Pancreas (tissue), 10 donors: Measurements from ENCODE around the gene MINDY3. TPM values are rescaled to one million over a fixed set of nuclear protein-coding genes. Genes with fewer than 3 reads are reported as not detected.

ENCODE experiments used
- ATAC-seq, 4 donors: fragments of 200-7000 bp; cut with Tn5 transposase; one replicate each; pipeline versions ENCODE4 v1.8.0 to v1.9.1; 2020; ENCODE audit warnings: mild to moderate bottlenecking in 4 of 4, moderate library complexity in 4 of 4
- DNase-seq, 6 donors: peaks; one replicate each; pipeline ENCODE4 v3.0.0-alpha.2; 2020
- FAIRE-seq: peaks from 2 replicates; lab custom pipeline; 2012; peaks lifted over from hg19 to GRCh38; lab: Jason Lieb, UNC
- H3K27ac ChIP-seq, 4 donors: fragments of 200-600 bp; sonication (generic); 1 replicate in 3 of 4; 2 replicates in 1 of 4; pipeline versions ENCODE4 v1.5.0 to v1.8.0; 2020
- H3K27me3 ChIP-seq, 4 donors: fragments of 200-600 bp; one replicate each; pipeline ENCODE4 v1.8.0; 2021
- H3K36me3 ChIP-seq, 3 donors: fragments of 200-600 bp; sonication (generic) in 1 of 3; one replicate each; pipeline versions ENCODE4 v1.5.0 to v1.8.0; 2020 to 2021
- H3K4me1 ChIP-seq, 3 donors: fragments of 200-600 bp; one replicate each; pipeline ENCODE4 v1.8.0; 2021
- H3K4me3 ChIP-seq, 4 donors: fragments of 200-600 bp; sonication (generic) in 2 of 4; one replicate each; pipeline versions ENCODE4 v1.5.0 to v1.8.0; 2020 to 2021
- H3K9me3 ChIP-seq, 4 donors: fragments of 200-600 bp; one replicate each; pipeline ENCODE4 v1.8.0; 2021
- CTCF ChIP-seq, 4 donors: fragments of 200-600 bp; sonication (generic) in 3 of 4; IDR thresholded peaks; one replicate each; pipeline versions ENCODE4 v1.5.0 to v1.8.0; 2021; ENCODE audit warnings: antibody characterized with exemption in 4 of 4
- WGBS, 2 donors: extraction: QIAGEN DNeasy Blood & Tissue Kit; methylation state at CpG; one replicate each; pipeline ENCODE4 v1.1.7; 2013; 5-methylcytosine and 5-hydroxymethylcytosine counted together
- intact Hi-C, 3 donors: fragments of 100-400 bp; cut with DNase I; formaldehyde crosslinking; loops; one replicate each; pipeline versions ENCODE4 v1.11.1 to v1.14.2; 2022
- polyA plus RNA-seq, 2 donors: library from polyadenylated mRNA; stranded (reverse); fragments of 200-250 nt; gene quantifications; one replicate each; pipeline ENCODE4 v1.2.3, GENCODE V29; 2013
- total RNA-seq, 6 donors: library from RNA; stranded (reverse); fragmentation: NEBNext Ultra II Directional in 4 of 6; extraction: Animal tissue kit (Norgen Biotek cat#: 25700) in 4 of 6; gene quantifications; one replicate each; pipeline versions ENCODE4 v1.2.1 to v1.2.4, GENCODE V29; 2021 to 2023
- donor health status: healthy with polysubstance abuse.
- donor health status: DM: no; HTN: no; CAD: no; lungs with moderate emphysema.
- donor health status: DM: no; HTN: no; CAD: no.
- donor health status: control.
- donor health status: control.
- donor health status: Bipolar disorder and iron deficiency.
- donor health status: DM: yes; HTN: yes; CAD: no.
- donor health status: DM: no; HTN: no; CAD: no.
- donor health status: DM: no; HTN: no; CAD: no.
- donor health status: DM: yes; HTN: yes; CAD: no.

MINDY3 gene
- total and polyA plus RNA-seq, 8 donors: 6.9 to 14.6 (median 11.6) TPM

DNA sequence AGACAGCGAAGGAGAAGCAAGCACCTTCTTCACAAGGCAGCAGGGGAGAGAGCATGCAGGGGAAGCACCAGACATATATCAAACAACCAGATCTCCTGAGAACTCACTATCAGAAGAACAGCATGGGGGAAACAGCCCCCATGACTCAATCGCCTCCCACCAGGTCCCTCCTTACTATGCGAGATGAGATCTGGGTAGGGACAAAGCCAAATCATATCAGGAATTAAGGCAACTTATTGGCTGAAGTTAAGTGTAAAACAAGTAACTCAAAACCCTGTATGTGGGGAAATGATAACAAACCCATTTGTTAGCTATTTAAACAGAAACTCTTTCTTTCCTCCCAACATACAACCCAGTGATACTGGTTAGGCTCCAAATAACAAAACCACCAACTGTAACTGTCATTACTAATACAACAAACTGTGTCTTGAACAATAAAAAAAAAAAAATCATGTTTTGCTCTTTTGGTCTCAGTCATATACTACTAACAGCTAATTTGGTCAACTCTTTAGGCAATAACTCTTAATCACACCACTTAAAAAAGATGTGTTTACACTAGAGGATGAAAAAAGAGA, 57.8 kb downstream of the MINDY3 start:
- WGBS, 2 donors: 93 to 95% methylated on average over 3 of the region's 3 CpGs
- H3K9me3 ChIP-seq: no peaks in the 10 kb centered on the region
- ATAC-seq (no peak), FAIRE-seq (no peak), DNase-seq (no peak)
- H3K4me1 ChIP-seq: no peaks in the 10 kb centered on the region
- TF ChIP-seq CTCF (IDR thresholded peaks at IDR 0.05): no peak
- peaks cover 0 to 7% (median 2%) of the 10 kb centered on the region in 3 donors for H3K36me3 ChIP-seq
- intact Hi-C loops: no loop called here
- no peak overlapping the region for H3K4me3 ChIP-seq
- H3K27me3 ChIP-seq: no peaks in the 10 kb centered on the region
- no peak overlapping the region for H3K27ac ChIP-seq

GRCh38 chr10:15801641-15802040, 58.7 kb downstream of the MINDY3 start:
- ATAC-seq (no peak), FAIRE-seq (no peak), DNase-seq (no peak)
- WGBS, 2 donors: 97 to 98% methylated on average over 3 of the region's 3 CpGs
- no peak for TF ChIP-seq CTCF (IDR thresholded peaks at IDR 0.05)
- Histone ChIP-seq H3K36me3 (peaks cover 0 to 7% (median 2%) of the 10 kb centered on the region in 3 donors), H3K9me3 (no peaks in the 10 kb centered on the region), H3K27me3 (no peaks in the 10 kb centered on the region), H3K27ac (no peak overlapping the region), H3K4me3 (no peak overlapping the region), H3K4me1 (no peaks in the 10 kb centered on the region)
- intact Hi-C loops: no loop called here

DNA sequence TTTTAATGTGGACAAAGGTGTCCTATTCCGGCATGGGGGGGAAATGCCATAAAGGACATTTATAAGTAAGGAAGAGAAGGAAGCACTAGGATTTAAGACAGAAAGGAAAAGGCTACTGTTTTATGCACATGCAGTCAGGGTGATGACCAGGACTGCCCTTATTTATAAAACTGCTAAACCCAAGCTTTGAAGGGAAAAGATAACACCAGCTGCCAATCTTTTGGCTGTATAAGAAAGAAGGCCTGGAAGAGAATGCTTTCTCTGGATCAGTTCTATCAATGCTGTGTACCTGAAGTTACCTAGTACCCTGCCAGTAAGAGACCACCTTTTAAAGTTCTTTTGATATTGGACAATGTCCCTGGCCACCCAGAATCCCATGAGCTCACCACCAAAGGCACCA, 59.2 kb downstream of the MINDY3 start:
- no peaks in the 10 kb centered on the region for H3K4me1 ChIP-seq
- no peak for ATAC-seq
- H3K36me3 ChIP-seq: peaks cover 0 to 7% (median 2%) of the 10 kb centered on the region in 3 donors
- WGBS, 2 donors: 96 to 99% methylated on average over 1 of the region's 1 CpG
- intact Hi-C loops: no loop called here
- no peaks in the 10 kb centered on the region for H3K9me3 ChIP-seq
- H3K27me3 ChIP-seq: no peaks in the 10 kb centered on the region
- FAIRE-seq: no peak
- DNase-seq: no peak
- H3K4me3 ChIP-seq: no peak overlapping the region
- no peak for TF ChIP-seq CTCF (IDR thresholded peaks at IDR 0.05)
- no peak overlapping the region for H3K27ac ChIP-seq

- Histone ChIP-seq H3K4me3 (no peak overlapping the region), H3K27ac (no peak overlapping the region), H3K36me3 (peaks cover 0 to 2% (median 0%) of the 10 kb centered on the region in 3 donors), H3K27me3 (no peaks in the 10 kb centered on the region), H3K4me1 (no peaks in the 10 kb centered on the region), H3K9me3 (no peaks in the 10 kb centered on the region)
- WGBS, 2 donors: 83 to 86% methylated on average over 2 of the region's 2 CpGs
- ATAC-seq (no peak), FAIRE-seq (no peak), DNase-seq (no peak)
- no peak for TF ChIP-seq CTCF (IDR thresholded peaks at IDR 0.05)
- intact Hi-C loops: no loop called here
Measured at GRCh38 chr10:15797346-15797745, 63.0 kb downstream of the MINDY3 start.

DNA sequence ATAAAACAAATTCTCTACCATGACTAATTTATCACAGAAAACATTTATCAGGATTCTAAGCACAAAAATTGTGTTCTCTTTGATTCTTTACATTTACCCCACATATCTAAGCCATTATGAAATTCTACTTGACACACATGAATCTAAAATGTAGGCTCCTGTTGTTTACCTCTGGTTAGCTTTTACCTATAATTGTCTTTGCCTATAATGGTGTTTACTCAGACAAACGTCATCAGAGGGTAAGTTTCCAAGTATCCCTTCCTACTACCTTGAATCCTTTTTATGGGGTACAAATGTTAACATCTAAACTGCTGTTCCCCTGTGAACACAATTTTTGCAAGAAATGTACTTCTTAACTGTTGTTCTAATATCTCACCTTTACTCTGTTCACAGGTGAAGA, 63.5 kb downstream of the MINDY3 start:
- no peak for DNase-seq
- Histone ChIP-seq H3K27me3 (no peaks in the 10 kb centered on the region), H3K36me3 (peaks cover 0 to 2% (median 0%) of the 10 kb centered on the region in 3 donors), H3K9me3 (no peaks in the 10 kb centered on the region), H3K4me3 (no peak overlapping the region), H3K27ac (no peak overlapping the region), H3K4me1 (no peaks in the 10 kb centered on the region)
- ATAC-seq: no peak
- WGBS, 2 donors: 56 to 67% methylated on average over 1 of the region's 1 CpG
- intact Hi-C loops: no loop called here
- no peak for TF ChIP-seq CTCF (IDR thresholded peaks at IDR 0.05)
- FAIRE-seq: no peak
